ENCODE results near the gene MAOA.
A peak's percentile ranks its signal among the peaks of the same experiment; 100 is the strongest.
"Not testable (repeated sequence)": the region's sequence is repeated elsewhere in the genome, so short reads cannot be mapped to it uniquely, and the experiment has no call there.

MAOA gene

GRCh38 chrX:43656005-43656494, at the start of gene MAOA:
Gene MAOA (plus strand): TSS chrX:43656299. CDS start chrX:43656342, 43 bp downstream.
- DNase-seq, result peak; percentile 44

- no peak for DNase-seq
Observed at GRCh38 chrX:43612400-43612799, 43.7 kb upstream of the MAOA start.

DNA sequence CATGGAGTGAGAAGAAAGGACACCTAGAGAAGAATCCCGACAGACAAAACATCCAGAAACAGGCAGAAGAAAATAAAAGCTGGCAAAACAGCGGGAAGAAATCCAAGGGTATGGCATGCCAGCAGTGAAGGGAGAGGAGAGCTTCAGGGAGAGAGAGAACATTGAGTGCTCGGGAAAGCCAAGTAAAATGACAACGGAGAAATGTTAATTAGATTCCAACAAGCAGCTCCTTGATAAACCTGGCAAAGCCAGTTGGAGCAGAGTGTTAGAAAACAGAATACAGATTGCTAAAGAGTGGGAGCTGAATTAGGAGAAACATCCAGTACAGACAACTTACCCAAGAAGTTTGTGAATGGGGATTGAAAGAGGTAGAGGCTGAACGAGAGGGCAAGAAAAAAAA, 40.4 kb upstream of the MAOA start:
- DNase-seq, result no peak

GRCh38 chrX:43618366-43619205, 37.5 kb upstream of the MAOA start:
- DNase-seq, result no peak

- not testable (repeated sequence) for DNase-seq
Observed at GRCh38 chrX:43619861-43620260, 36.2 kb upstream of the MAOA start.

- no peak for DNase-seq
Observed at GRCh38 chrX:43627147-43627546, 29.0 kb upstream of the MAOA start.

DNA sequence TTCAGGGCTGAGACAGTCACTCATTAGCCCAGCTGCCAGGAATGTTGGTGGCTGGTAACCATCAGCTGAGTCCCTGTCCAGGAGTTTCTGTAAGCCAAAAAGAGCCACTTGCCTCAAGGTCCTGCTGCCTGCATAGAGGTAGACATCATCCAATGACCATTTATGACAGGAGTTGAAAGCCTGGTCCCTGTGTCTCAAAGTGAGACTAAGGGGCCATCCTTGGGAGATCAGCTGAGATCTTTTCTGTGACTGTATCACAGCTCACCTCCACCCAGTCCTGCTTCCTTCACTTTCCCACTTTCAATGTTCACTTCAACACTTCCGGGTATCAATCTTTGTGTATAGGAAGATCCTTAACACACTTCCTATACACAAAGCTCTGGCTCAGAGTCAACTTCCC, 28.4 kb upstream of the MAOA start:
- DNase-seq, result no peak

DNA sequence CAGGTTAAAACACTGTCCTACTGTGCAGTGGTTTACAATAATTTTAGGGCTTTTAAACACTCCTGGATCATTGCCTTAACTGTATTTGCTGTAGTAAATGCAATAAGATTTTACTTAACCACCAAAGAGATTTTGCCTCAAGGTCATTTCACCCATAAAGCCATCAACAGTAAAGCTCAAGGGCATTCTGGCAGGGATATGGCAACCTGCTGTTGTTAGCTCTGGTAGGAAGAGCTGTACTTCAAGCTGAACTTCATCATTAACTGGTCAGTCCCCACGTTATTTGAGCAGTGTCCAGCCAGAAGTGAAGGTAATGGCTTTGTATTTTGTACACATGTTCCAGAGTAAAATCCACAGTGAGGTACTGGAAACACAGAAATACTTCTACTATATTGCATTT, 26.9 kb upstream of the MAOA start:
- DNase-seq, result no peak

GRCh38 chrX:43631841-43632240, 24.3 kb upstream of the MAOA start:
- DNase-seq, result no peak

DNA sequence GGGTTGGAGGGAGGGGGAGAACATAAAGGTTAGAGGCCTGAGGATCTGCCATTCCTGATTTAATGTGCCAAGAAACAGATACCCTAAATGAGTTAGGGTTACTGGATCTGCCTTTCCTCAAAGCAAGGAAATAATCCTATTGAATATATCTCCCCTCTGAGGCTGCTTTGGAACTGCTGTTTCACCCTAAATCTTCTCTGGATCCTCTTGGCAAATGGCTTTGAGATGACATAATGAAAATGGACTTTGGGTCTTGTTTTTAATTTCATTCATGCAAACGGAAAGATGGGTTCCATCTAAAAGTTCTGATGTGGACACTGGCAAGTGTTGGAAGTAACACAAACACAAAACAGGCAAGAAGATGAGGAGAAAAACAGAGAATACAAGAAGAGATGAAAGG, 23.0 kb upstream of the MAOA start:
- no peak for DNase-seq

GRCh38 chrX:43633757-43634156, 22.3 kb upstream of the MAOA start:
- no peak for DNase-seq

DNA sequence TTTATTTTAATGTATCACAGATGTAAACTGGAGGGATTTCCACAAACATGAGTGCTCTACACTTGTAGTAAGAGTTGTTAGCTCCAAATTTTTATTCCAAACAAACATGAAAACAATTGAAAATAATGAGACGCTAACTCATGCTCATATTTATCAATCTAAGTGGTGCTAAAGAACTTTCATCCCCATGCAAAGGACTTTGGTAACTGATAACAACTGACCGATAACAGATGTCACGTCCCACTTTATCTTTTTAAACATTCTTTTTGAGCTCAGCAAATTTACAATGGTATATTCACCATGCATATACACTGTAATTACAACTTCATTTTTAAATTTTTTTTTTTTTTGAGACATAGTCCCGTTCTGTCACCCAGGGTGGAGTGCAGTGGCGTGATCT, 15.6 kb upstream of the MAOA start:
- no peak for DNase-seq

- no peak for DNase-seq
Observed at GRCh38 chrX:43641691-43642090, 14.4 kb upstream of the MAOA start.

GRCh38 chrX:43643201-43643600, 12.9 kb upstream of the MAOA start:
- no peak for DNase-seq

DNA sequence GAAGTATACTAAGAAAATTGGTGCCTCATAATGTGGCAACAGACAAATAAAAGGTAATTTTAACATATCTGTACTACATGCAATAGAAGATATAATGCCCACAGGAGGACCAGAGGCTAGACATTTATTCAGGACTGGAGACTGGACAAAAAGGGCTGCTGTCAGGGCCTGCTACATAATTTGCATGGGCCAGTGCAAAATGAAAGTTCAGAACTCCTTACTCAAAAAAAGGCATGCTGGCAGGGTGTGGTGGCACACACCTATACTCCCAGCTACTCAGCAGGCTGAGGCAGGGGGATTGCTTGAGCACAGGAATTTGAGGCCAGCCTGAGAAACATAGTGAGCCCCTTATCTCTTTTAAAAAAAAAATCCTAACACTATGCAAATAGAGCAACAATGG, 12.4 kb upstream of the MAOA start:
- no peak for DNase-seq

GRCh38 chrX:43644124-43644701, 11.9 kb upstream of the MAOA start:
- no peak for DNase-seq

- DNase-seq, result no peak
Observed at GRCh38 chrX:43646800-43647199, 9.3 kb upstream of the MAOA start.

DNA sequence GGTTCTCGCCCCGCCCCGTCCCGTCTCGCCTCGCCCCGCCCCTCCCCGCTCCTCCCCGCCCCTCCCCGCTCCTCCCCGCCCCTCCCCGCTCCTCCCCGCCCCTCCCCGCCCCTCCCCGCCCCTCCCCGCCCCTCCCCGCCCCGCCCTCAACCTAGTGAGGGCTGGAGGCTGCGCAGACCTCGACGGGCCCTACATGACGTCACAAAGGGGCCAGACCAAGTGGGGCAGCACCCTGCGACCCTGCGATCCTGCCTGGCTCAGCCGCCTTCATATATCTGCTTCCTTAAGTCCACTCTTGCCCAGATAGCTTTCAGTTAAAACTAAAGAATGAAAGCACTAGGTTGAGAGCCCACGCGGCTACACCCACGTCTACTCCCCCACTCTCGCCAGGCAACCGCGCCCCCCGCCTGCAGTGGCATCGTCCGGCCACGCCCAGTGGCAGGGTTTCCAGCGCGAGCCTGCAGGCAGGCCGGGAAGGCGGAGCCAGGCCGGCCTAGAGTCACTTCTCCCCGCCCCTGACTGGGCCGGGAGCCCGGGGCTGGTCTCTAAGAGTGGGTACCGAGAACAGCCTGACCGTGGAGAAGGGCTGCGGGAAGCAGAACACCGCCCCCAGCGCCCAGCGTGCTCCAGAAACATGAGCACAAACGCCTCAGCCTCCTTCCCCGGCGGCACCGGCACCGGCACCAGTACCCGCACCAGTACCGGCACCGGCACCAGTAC, 1.5 kb upstream of the MAOA start:
- DNase-seq, result peak; percentile 91

- DNase-seq, result peak; percentile 26
Observed at GRCh38 chrX:43655151-43656004, 721 bp upstream of the MAOA start.

- DNase-seq, result no peak
Observed at GRCh38 chrX:43657671-43658070, 1.6 kb downstream of the MAOA start.

DNA sequence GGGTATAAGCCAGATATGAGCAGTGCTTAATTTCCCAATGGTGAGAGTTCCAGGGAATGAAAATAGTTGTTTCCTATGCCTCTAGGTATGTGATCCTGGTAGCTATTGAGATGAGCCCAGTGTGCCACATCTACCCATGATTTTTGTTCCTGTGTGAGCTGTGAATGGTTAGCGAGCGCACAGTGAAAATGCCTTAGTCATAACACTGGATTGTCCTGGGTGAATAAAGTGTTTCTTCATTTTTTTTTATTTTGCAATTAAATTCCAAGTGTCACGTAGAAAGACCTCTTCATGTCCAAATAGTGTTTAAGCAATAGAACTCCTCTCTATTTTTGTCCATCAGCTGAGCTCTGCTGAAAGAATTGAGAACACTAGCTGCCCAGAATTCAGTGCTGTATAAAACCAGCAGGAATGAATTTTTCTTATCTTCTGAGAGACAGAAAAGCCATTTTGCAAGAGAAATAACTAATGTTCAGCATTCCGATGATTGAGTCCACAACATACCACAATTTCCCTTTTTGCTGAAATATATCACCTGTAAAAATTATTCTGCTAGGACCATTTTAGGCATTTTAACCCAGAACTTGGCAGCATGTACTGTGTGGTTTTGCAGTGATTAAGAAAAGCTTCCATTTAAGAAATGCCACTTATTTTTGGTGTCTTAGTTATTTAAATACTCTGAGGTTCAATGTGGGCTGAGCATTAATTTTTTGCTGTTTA, 5.6 kb downstream of the MAOA start:
- no peak for DNase-seq

GRCh38 chrX:43663173-43663572, 7.1 kb downstream of the MAOA start:
- DNase-seq, result no peak
